ENCODE results near the gene ASS1.

- TF ChIP-seq, protein P1, sequence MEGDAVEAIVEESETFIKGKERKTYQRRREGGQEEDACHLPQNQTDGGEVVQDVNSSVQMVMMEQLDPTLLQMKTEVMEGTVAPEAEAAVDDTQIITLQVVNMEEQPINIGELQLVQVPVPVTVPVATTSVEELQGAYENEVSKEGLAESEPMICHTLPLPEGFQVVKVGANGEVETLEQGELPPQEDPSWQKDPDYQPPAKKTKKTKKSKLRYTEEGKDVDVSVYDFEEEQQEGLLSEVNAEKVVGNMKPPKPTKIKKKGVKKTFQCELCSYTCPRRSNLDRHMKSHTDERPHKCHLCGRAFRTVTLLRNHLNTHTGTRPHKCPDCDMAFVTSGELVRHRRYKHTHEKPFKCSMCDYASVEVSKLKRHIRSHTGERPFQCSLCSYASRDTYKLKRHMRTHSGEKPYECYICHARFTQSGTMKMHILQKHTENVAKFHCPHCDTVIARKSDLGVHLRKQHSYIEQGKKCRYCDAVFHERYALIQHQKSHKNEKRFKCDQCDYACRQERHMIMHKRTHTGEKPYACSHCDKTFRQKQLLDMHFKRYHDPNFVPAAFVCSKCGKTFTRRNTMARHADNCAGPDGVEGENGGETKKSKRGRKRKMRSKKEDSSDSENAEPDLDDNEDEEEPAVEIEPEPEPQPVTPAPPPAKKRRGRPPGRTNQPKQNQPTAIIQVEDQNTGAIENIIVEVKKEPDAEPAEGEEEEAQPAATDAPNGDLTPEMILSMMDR (IDR thresholded peaks at IDR 0.05) = no peak
- TF ChIP-seq POLR2A (IDR thresholded peaks at IDR 0.05) = no peak
Measured at GRCh38 chr9:130499804-130500263, 55.1 kb downstream of the ASS1 start.
